CD4-positive, CD25-positive, alpha-beta regulatory T cell (primary cell): ENCODE data around the gene KCNN1. TPM values are rescaled to one million over a fixed set of nuclear protein-coding genes. Genes with fewer than 3 reads are reported as not detected.
A peak's percentile ranks its signal among the peaks of the same experiment; 100 is the strongest.

Experiments used
- ATAC-seq, 2 donors: fragments of 150-1000 bp; cut with Tn5 transposase; one replicate each; pipeline ENCODE4 v1.10.0; 2021; ENCODE audit warnings: low read depth in 2 of 2, moderate number of reproducible peaks in 2 of 2, moderate library complexity in 1 of 2
- DNase-seq, 3 donors: peaks; one replicate each; pipeline versions ENCODE4 v3.0.0 to v3.0.0-alpha.2; 2012 to 2022; ENCODE audit warnings: mixed read lengths in 1 of 3
- H3K27ac ChIP-seq: one replicate; pipeline ENCODE4 v1.7.0; 2013; ENCODE audit warnings: mild to moderate bottlenecking, low read length; ENCODE audit not compliant: insufficient read depth, poor library complexity, severe bottlenecking
- H3K27me3 ChIP-seq: one replicate; pipeline ENCODE4 v1.7.0; 2013; ENCODE audit warnings: low read length; ENCODE audit not compliant: control insufficient read depth, insufficient read depth
- H3K36me3 ChIP-seq: one replicate; pipeline ENCODE4 v1.7.0; 2013; ENCODE audit warnings: mild to moderate bottlenecking, low read length, moderate library complexity; ENCODE audit not compliant: control insufficient read depth, insufficient read depth
- H3K4me1 ChIP-seq: 2 replicates; pipeline ENCODE4 v1.7.0; 2013; ENCODE audit warnings: mild to moderate bottlenecking, low read length; ENCODE audit not compliant: insufficient read depth, control insufficient read depth, poor library complexity, severe bottlenecking
- H3K4me3 ChIP-seq: one replicate; pipeline ENCODE4 v1.7.0; 2013; ENCODE audit warnings: low read depth, mild to moderate bottlenecking, low read length, moderate library complexity
- H3K9me3 ChIP-seq, 2 experiments: 1 replicate in 1 of 2; 2 replicates in 1 of 2; pipeline ENCODE4 v1.7.0; 2013; ENCODE audit warnings: low read length in 2 of 2, mild to moderate bottlenecking in 1 of 2, moderate library complexity in 1 of 2; ENCODE audit not compliant: control insufficient read depth in 2 of 2
- H3K27ac Mint-ChIP-seq, 3 donors: one replicate each; pipeline ENCODE4 v1.8.0; 2020 to 2022; ENCODE audit warnings: mild to moderate bottlenecking in 3 of 3, mixed read lengths in 3 of 3, moderate library complexity in 2 of 3
- H3K27me3 Mint-ChIP-seq: one replicate; pipeline ENCODE4 v1.8.0; 2022; ENCODE audit warnings: mild to moderate bottlenecking, mixed read lengths
- H3K36me3 Mint-ChIP-seq: one replicate; pipeline ENCODE4 v1.8.0; 2020; ENCODE audit warnings: mixed read lengths
- H3K4me1 Mint-ChIP-seq, 4 donors: one replicate each; pipeline ENCODE4 v1.8.0; 2020 to 2022; ENCODE audit warnings: mixed read lengths in 4 of 4, mild to moderate bottlenecking in 1 of 4
- H3K4me3 Mint-ChIP-seq, 4 donors: one replicate each; pipeline ENCODE4 v1.8.0; 2020 to 2022; ENCODE audit warnings: mild to moderate bottlenecking in 4 of 4, mixed read lengths in 4 of 4, moderate library complexity in 3 of 4
- H3K9me3 Mint-ChIP-seq, 7 donors: one replicate each; pipeline ENCODE4 v1.8.0; 2020 to 2022; ENCODE audit warnings: mixed read lengths in 7 of 7, mild to moderate bottlenecking in 3 of 7, moderate library complexity in 2 of 7
- polyA plus RNA-seq, 4 donors: library from polyadenylated mRNA; unstranded; fragments of 300-500 nt; fragmentation: Illumina TruSeq; gene quantifications; one replicate each; pipeline ENCODE4 v1.2.3, GENCODE V29; 2021
- total RNA-seq: library from RNA; stranded (reverse); gene quantifications from one replicate; pipeline ENCODE4 v1.2.3, GENCODE V29; 2022

The KCNN1 gene
- total and polyA plus RNA-seq, 5 donors from 2014 or later, result not detected

GRCh38 chr19:17931532-17932191 lies 35.2 kb upstream of the KCNN1 start:
- Mint-ChIP-seq H3K36me3 (peaks cover 3% of the 10 kb centered on the region), H3K9me3 (no peaks in the 10 kb centered on the region), H3K4me3 (peak overlapping the region; percentile 52 to 86 (median 78)), H3K27ac (peak overlapping the region in 1 of 3 donors; percentile 75), H3K4me1 (peaks cover 0 to 24% (median 12%) of the 10 kb centered on the region in 4 donors), H3K27me3 (peaks cover 4% of the 10 kb centered on the region)
- Histone ChIP-seq H3K4me3 (peak overlapping the region; percentile 78), H3K9me3 (no peaks in the 10 kb centered on the region), H3K27me3 (no peaks in the 10 kb centered on the region), H3K27ac (no peak overlapping the region), H3K4me1 (peaks cover 18% of the 10 kb centered on the region), H3K36me3 (no peaks in the 10 kb centered on the region)
- ATAC-seq, result no peak
- no peak for DNase-seq

- Histone ChIP-seq H3K27ac (peak within 1 kb of the TSS; percentile 88), H3K27me3 (no peaks in the 10 kb centered on the region), H3K4me1 (peaks cover 18% of the 10 kb centered on the region), H3K4me3 (peak within 1 kb of the TSS; percentile 78), H3K36me3 (no peaks in the 10 kb centered on the region), H3K9me3 (no peaks in the 10 kb centered on the region)
- Mint-ChIP-seq H3K9me3 (no peaks in the 10 kb centered on the region), H3K27me3 (no peaks in the 10 kb centered on the region), H3K27ac (peak within 1 kb of the TSS; percentile 82 to 97 (median 94)), H3K4me3 (peak within 1 kb of the TSS; percentile 90 to 94 (median 92)), H3K4me1 (peaks cover 0 to 24% (median 12%) of the 10 kb centered on the region in 4 donors), H3K36me3 (no peaks in the 10 kb centered on the region)
- DNase-seq (peak; percentile 90 to 96 (median 95)), ATAC-seq (peak; percentile 98)
These were observed 34.2 kb upstream of the KCNN1 start, which contains the start of gene CCDC124 for GRCh38 chr19:17932485-17933338. Gene CCDC124, plus strand, starts transcription at chr19:17933015. Its CDS starts 3,406 bp downstream, at chr19:17936421.

GRCh38 chr19:17933414-17934129 lies 33.3 kb upstream of the KCNN1 start:
- Mint-ChIP-seq H3K4me3 (peak overlapping the region; percentile 90 to 94 (median 92)), H3K27me3 (no peaks in the 10 kb centered on the region), H3K4me1 (peaks cover 0 to 24% (median 14%) of the 10 kb centered on the region in 4 donors), H3K9me3 (no peaks in the 10 kb centered on the region), H3K36me3 (peaks cover 3% of the 10 kb centered on the region), H3K27ac (peak overlapping the region; percentile 75 to 97 (median 94))
- ATAC-seq, result no peak
- DNase-seq, result no peak
- H3K27ac ChIP-seq, result peak overlapping the region; percentile 88
- no peaks in the 10 kb centered on the region for H3K9me3 ChIP-seq
- H3K4me1 ChIP-seq, result peaks cover 18% of the 10 kb centered on the region
- no peaks in the 10 kb centered on the region for H3K27me3 ChIP-seq
- H3K4me3 ChIP-seq, result peak overlapping the region; percentile 64
- H3K36me3 ChIP-seq, result no peaks in the 10 kb centered on the region

- Mint-ChIP-seq H3K4me3 (no peak overlapping the region), H3K27ac (no peak overlapping the region), H3K4me1 (peaks cover 0 to 23% (median 14%) of the 10 kb centered on the region in 4 donors), H3K36me3 (peaks cover 3% of the 10 kb centered on the region), H3K27me3 (no peaks in the 10 kb centered on the region), H3K9me3 (no peaks in the 10 kb centered on the region)
- peaks cover 18% of the 10 kb centered on the region for H3K4me1 ChIP-seq
- no peak for DNase-seq
- no peak overlapping the region for H3K4me3 ChIP-seq
- H3K27ac ChIP-seq, result no peak overlapping the region
- no peak for ATAC-seq
- no peaks in the 10 kb centered on the region for H3K36me3 ChIP-seq
- no peaks in the 10 kb centered on the region for H3K27me3 ChIP-seq
- no peaks in the 10 kb centered on the region for H3K9me3 ChIP-seq
These were observed 30.5 kb upstream of the KCNN1 start for GRCh38 chr19:17936379-17936778.

- no peak for ATAC-seq
- no peaks in the 10 kb centered on the region for H3K27me3 ChIP-seq
These were observed 29.5 kb upstream of the KCNN1 start for GRCh38 chr19:17937371-17937900.

GRCh38 chr19:17938092-17938845 lies 28.6 kb upstream of the KCNN1 start:
- Histone ChIP-seq H3K4me3 (no peak overlapping the region), H3K27ac (no peak overlapping the region), H3K27me3 (no peaks in the 10 kb centered on the region), H3K9me3 (no peaks in the 10 kb centered on the region), H3K4me1 (peaks cover 6% of the 10 kb centered on the region), H3K36me3 (no peaks in the 10 kb centered on the region)
- H3K27me3 Mint-ChIP-seq, result no peaks in the 10 kb centered on the region
- H3K4me1 Mint-ChIP-seq, result peaks cover 0 to 14% (median 8%) of the 10 kb centered on the region in 4 donors
- H3K4me3 Mint-ChIP-seq, result peak overlapping the region in 2 of 4 donors; percentile 65 to 69
- DNase-seq, result peak; percentile 74 to 81 (median 78)
- ATAC-seq, result peak; percentile 90 to 93
- peaks cover 3% of the 10 kb centered on the region for H3K36me3 Mint-ChIP-seq
- no peaks in the 10 kb centered on the region for H3K9me3 Mint-ChIP-seq
- no peak overlapping the region for H3K27ac Mint-ChIP-seq

More at GRCh38 chr19:17937371-17937900, 29.5 kb upstream of the KCNN1 start:
- peaks cover 0 to 20% (median 11%) of the 10 kb centered on the region in 4 donors for H3K4me1 Mint-ChIP-seq
- H3K9me3 Mint-ChIP-seq, result no peaks in the 10 kb centered on the region
- no peak overlapping the region for H3K27ac ChIP-seq
- H3K4me1 ChIP-seq, result peaks cover 10% of the 10 kb centered on the region
- H3K36me3 Mint-ChIP-seq, result peaks cover 3% of the 10 kb centered on the region
- H3K4me3 Mint-ChIP-seq, result peak overlapping the region in 1 of 4 donors; percentile 65
- H3K4me3 ChIP-seq, result no peak overlapping the region
- H3K27me3 Mint-ChIP-seq, result no peaks in the 10 kb centered on the region
- H3K36me3 ChIP-seq, result no peaks in the 10 kb centered on the region
- H3K9me3 ChIP-seq, result no peaks in the 10 kb centered on the region
- DNase-seq, result no peak
- no peak overlapping the region for H3K27ac Mint-ChIP-seq
